WI38 (cell line): ENCODE measurements around the gene PRKCE.
"Not testable (repeated sequence)": the region's sequence is repeated elsewhere in the genome, so short reads cannot be mapped to it uniquely, and the experiment has no call there.

Source experiments
- H3K4me3 ChIP-seq: 2 replicates; pipeline ENCODE4 v1.5.1; 2011; ENCODE audit warnings: low read depth, mild to moderate bottlenecking, control low read depth, low read length
- TF ChIP-seq, protein P1 (sequence below): IDR thresholded peaks from 2 replicates; pipeline ENCODE4 v1.5.1; 2012; ENCODE audit warnings: low read depth, mild to moderate bottlenecking, control low read depth, low read length

Gene PRKCE

DNA sequence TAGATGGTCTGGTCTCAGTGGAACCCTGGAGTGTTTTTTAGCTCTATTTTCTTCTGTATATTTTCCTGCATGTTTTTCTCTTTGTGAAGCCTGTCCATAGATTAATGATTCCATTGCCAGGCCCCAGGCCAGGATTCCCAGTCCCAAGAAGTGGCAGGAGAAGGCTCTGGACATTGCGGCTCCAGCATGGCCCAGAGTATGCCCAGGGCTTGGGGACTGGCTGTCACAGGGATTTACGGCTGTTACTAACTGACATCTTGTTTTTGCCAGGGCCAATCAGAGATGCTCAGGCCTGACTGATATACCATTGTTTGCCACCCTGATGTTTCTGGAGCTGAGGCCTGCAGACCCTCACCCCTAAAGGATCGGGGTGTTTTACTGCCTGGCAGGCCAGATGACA, 59.0 kb downstream of the PRKCE start:
- H3K4me3 ChIP-seq: no peak overlapping the region
- TF ChIP-seq, protein P1, sequence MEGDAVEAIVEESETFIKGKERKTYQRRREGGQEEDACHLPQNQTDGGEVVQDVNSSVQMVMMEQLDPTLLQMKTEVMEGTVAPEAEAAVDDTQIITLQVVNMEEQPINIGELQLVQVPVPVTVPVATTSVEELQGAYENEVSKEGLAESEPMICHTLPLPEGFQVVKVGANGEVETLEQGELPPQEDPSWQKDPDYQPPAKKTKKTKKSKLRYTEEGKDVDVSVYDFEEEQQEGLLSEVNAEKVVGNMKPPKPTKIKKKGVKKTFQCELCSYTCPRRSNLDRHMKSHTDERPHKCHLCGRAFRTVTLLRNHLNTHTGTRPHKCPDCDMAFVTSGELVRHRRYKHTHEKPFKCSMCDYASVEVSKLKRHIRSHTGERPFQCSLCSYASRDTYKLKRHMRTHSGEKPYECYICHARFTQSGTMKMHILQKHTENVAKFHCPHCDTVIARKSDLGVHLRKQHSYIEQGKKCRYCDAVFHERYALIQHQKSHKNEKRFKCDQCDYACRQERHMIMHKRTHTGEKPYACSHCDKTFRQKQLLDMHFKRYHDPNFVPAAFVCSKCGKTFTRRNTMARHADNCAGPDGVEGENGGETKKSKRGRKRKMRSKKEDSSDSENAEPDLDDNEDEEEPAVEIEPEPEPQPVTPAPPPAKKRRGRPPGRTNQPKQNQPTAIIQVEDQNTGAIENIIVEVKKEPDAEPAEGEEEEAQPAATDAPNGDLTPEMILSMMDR: no peak

DNA sequence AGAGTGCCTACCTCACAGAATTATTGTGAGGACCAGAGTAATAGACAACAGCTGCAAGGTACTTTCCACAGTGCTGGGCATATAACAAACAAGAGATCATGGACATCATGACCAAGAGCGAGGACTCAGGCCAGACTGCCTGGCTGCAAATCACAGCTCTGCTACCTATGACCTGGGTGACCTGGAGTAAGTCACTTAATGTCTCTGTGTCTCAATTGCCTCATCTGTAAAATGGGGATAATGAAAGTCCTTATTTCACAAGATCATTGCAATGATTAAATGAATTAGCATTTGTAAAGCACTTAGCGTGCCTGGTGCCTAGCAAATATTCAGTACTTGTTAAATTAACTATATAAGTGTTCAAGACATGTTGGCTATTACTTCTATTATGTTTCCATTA, 59.7 kb downstream of the PRKCE start:
- H3K4me3 ChIP-seq: no peak overlapping the region
- TF ChIP-seq, protein P1: no peak

- H3K4me3 ChIP-seq: no peak overlapping the region
Measured at GRCh38 chr2:45712570-45712969, 61.1 kb downstream of the PRKCE start.

DNA sequence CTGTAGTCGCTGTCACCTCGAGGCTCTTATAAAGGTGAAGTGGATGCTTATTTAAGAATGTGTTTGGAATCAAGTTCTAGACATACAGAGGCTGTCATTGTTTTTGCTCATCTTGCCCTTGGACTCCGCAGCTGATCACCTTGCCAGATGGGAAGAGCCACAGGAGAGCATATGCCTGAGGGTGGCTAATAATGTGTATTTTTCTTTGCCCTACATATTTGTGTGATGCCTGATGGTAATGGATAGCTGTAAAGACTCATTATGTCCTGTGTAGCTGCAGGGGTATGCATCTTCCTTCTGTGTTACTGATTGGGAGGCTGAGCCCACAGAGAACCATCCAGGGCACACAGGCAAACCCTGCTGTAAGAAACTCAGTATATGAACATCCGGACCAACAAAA, 61.7 kb downstream of the PRKCE start:
- no peak overlapping the region for H3K4me3 ChIP-seq
- TF ChIP-seq, protein P1: no peak

More at GRCh38 chr2:45712570-45712969, 61.1 kb downstream of the PRKCE start:
- TF ChIP-seq, protein P1: no peak

- TF ChIP-seq, protein P1: no peak
- H3K4me3 ChIP-seq: no peak overlapping the region
Measured at GRCh38 chr2:45713591-45713990, 62.1 kb downstream of the PRKCE start.

DNA sequence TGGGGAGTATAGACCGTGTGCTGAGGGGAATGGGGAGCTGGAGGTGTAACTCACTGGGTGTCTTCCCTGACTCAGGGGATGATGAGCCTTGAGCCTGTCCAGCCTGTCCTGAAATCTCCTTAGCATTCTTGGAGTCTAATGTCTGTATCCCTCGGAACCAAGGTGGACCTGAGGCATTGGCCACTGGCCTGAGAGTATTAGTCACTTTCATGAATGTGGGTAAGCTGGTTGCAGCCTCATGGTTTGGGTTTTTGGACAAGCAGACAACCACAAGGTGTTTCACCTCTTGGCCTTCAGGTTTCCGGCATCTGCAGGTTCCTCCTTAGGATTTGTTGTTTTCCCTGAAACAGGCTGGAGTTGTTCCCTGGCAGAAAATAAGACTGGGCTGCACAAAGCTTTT, 63.2 kb downstream of the PRKCE start:
- H3K4me3 ChIP-seq: no peak overlapping the region
- TF ChIP-seq, protein P1: no peak

DNA sequence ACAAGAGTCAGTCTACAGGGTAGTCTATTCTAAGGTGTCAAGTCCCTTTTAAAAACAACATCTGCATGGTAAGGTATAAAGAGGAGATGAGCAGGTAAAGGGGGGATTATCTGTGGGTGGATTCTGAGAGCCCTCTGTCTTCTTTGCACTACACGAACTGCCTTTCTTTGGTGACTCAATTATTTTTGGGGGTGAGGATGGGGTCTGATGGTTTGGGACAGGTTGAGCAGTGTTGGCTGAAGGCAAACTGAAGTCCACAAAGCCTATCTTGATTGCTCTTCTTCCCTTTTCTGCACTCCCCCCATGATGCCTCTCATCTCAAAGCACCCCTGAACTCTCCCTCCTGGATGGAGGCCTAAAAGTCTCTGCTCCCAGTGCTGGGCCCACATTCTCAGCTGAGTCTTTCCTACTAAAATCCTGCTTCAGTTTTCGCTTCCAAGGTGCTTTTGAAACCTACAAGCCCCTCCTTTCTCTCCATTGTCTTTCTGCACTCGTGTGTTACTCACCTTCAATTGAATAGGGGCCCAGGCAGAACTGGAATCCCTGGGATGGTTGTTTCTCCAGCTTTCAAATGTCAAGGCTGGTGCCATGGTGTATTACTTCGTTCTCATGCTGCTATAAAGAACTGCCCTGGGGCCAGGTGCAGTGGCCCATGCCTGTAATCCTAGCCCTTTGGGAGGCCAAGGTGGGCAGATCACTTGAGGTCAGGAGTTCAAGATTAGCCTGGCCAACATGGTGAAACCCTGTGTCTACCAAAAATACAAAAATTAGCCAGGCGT, 64.3 kb downstream of the PRKCE start:
- TF ChIP-seq, protein P1: no peak
- H3K4me3 ChIP-seq: no peak overlapping the region

DNA sequence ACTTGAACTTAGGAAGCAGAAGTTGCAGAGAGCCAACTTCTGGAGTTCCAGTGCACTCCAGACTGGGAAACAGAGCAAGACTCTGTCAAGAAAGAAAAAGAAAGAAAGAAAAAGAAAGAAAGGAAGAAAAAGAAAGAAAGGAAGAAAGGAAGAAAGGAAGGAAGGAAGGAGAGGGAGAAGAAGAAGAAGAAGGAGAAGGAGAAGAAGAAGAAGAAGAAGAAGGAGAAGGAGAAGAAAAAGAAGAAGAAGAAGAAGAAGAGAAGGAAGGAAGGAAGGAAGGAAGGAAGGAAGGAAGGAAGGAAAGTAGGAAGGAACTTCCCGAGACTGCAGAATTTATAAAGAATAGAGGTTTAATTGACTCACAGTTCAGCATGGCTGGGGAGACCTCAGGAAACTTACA, 65.0 kb downstream of the PRKCE start:
- not testable (repeated sequence) for H3K4me3 ChIP-seq
